Gastroesophageal sphincter (tissue), 3 donors: ENCODE measurements around the gene RIPK3.

Source experiments
- EP300 ChIP-seq: sonication (generic); formaldehyde crosslinking; IDR thresholded peaks from one replicate; pipeline ENCODE4 v1.6.1; 2017; ENCODE audit warnings: antibody characterized with exemption, mild to moderate bottlenecking
- POLR2A ChIP-seq, 2 donors: fragments of 450-650 bp; IDR thresholded peaks; one replicate each; pipeline ENCODE4 v1.6.1; 2017; ENCODE audit warnings: antibody characterized with exemption in 2 of 2, mild to moderate bottlenecking in 2 of 2, moderate library complexity in 1 of 2
- POLR2AphosphoS5 ChIP-seq: sonication (generic); formaldehyde crosslinking; IDR thresholded peaks from one replicate; pipeline ENCODE4 v1.6.1; 2017; ENCODE audit warnings: antibody characterized with exemption
- TF ChIP-seq, protein P1 (sequence below), 4 experiments: fragments of 200-600 bp in 2 of 4; fragments of 450-650 bp in 2 of 4; sonication (generic) in 1 of 4; IDR thresholded peaks; one replicate each; pipeline ENCODE4 v1.5.1; 2017 to 2019; ENCODE audit warnings: antibody characterized with exemption in 4 of 4, mild to moderate bottlenecking in 2 of 4, moderate library complexity in 2 of 4

- TF ChIP-seq POLR2A (IDR thresholded peaks at IDR 0.05) (no peak), POLR2AphosphoS5 (no peak), EP300 (no peak)
- TF ChIP-seq, protein P1, sequence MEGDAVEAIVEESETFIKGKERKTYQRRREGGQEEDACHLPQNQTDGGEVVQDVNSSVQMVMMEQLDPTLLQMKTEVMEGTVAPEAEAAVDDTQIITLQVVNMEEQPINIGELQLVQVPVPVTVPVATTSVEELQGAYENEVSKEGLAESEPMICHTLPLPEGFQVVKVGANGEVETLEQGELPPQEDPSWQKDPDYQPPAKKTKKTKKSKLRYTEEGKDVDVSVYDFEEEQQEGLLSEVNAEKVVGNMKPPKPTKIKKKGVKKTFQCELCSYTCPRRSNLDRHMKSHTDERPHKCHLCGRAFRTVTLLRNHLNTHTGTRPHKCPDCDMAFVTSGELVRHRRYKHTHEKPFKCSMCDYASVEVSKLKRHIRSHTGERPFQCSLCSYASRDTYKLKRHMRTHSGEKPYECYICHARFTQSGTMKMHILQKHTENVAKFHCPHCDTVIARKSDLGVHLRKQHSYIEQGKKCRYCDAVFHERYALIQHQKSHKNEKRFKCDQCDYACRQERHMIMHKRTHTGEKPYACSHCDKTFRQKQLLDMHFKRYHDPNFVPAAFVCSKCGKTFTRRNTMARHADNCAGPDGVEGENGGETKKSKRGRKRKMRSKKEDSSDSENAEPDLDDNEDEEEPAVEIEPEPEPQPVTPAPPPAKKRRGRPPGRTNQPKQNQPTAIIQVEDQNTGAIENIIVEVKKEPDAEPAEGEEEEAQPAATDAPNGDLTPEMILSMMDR (IDR thresholded peaks at IDR 0.05) = no peak
These were observed 15.2 kb upstream of the RIPK3 start for GRCh38 chr14:24355009-24355408.
